Prostate gland (tissue), 2 donors: ENCODE data around the gene ZNF280C.

Experiments
- POLR2A ChIP-seq: fragments of 450-650 bp; IDR thresholded peaks from one replicate; pipeline ENCODE4 v1.6.1; 2016; ENCODE audit warnings: antibody characterized with exemption, mild to moderate bottlenecking
- TF ChIP-seq, protein P1 (sequence below), 4 experiments: fragments of 200-600 bp in 2 of 4; fragments of 450-650 bp in 2 of 4; sonication (generic) in 2 of 4; IDR thresholded peaks; 1 replicate in 3 of 4; 2 replicates in 1 of 4; pipeline ENCODE4 v1.5.1; 2016 to 2019; ENCODE audit warnings: antibody characterized with exemption in 4 of 4, mild to moderate bottlenecking in 2 of 4, moderate library complexity in 2 of 4

GRCh38 chrX:130176354-130176776 lies 92.3 kb downstream of the ZNF280C start:
- TF ChIP-seq POLR2A = no peak
- TF ChIP-seq, protein P1, sequence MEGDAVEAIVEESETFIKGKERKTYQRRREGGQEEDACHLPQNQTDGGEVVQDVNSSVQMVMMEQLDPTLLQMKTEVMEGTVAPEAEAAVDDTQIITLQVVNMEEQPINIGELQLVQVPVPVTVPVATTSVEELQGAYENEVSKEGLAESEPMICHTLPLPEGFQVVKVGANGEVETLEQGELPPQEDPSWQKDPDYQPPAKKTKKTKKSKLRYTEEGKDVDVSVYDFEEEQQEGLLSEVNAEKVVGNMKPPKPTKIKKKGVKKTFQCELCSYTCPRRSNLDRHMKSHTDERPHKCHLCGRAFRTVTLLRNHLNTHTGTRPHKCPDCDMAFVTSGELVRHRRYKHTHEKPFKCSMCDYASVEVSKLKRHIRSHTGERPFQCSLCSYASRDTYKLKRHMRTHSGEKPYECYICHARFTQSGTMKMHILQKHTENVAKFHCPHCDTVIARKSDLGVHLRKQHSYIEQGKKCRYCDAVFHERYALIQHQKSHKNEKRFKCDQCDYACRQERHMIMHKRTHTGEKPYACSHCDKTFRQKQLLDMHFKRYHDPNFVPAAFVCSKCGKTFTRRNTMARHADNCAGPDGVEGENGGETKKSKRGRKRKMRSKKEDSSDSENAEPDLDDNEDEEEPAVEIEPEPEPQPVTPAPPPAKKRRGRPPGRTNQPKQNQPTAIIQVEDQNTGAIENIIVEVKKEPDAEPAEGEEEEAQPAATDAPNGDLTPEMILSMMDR (IDR thresholded peaks at IDR 0.05) = no peak
